Hematopoietic multipotent progenitor cell (in vitro differentiated cells): ENCODE measurements around the gene ZNF490. TPM values are rescaled to one million over a fixed set of nuclear protein-coding genes. Genes with fewer than 3 reads are reported as not detected.
A peak's percentile ranks its signal among the peaks of the same experiment; 100 is the strongest.
"Not testable (repeated sequence)": the region's sequence is repeated elsewhere in the genome, so short reads cannot be mapped to it uniquely, and the experiment has no call there.

ENCODE experiments used
- DNase-seq, 3 donors: peaks; one replicate each; pipeline ENCODE4 v3.0.0-alpha.2; 2011 to 2015; ENCODE audit warnings: low read depth in 2 of 3, low spot score in 2 of 3
- total RNA-seq: library from RNA; depleted of rRNA; stranded (reverse); fragments of >200 nt; gene quantifications from one replicate; pipeline ENCODE4 v1.2.3, GENCODE V29; 2012

The ZNF490 gene
- total RNA-seq, 1 donor = 9.7 TPM

- DNase-seq = no peak
Measured at GRCh38 chr19:12623361-12624031, 12.9 kb upstream of the ZNF490 start.

GRCh38 chr19:12621253-12622024, 10.8 kb upstream of the ZNF490 start:
- DNase-seq = not testable (repeated sequence)

GRCh38 chr19:12617646-12618045, 7.0 kb upstream of the ZNF490 start:
- DNase-seq = no peak

GRCh38 chr19:12611361-12611699, 717 bp upstream of the ZNF490 start:
- no peak for DNase-seq

GRCh38 chr19:12607631-12608030, 3.0 kb downstream of the ZNF490 start:
- peak in 1 of 3 donors; percentile 18 for DNase-seq

GRCh38 chr19:12606796-12607195, 3.8 kb downstream of the ZNF490 start:
- no peak for DNase-seq

- peak in 2 of 3 donors; percentile 60 to 82 for DNase-seq
Measured at GRCh38 chr19:12603714-12604113, 6.9 kb downstream of the ZNF490 start.

GRCh38 chr19:12597594-12597993, 13.0 kb downstream of the ZNF490 start:
- DNase-seq = no peak

GRCh38 chr19:12596927-12597548, 13.6 kb downstream of the ZNF490 start:
- no peak for DNase-seq

- no peak for DNase-seq
Measured at GRCh38 chr19:12596485-12596884, 14.1 kb downstream of the ZNF490 start.

GRCh38 chr19:12581100-12581499, 29.5 kb downstream of the ZNF490 start:
- DNase-seq = no peak

- no peak for DNase-seq
Measured at GRCh38 chr19:12580180-12580694, 30.4 kb downstream of the ZNF490 start.

- no peak for DNase-seq
Measured at GRCh38 chr19:12578641-12579040, 32.0 kb downstream of the ZNF490 start.

- peak in 1 of 3 donors; percentile 57 for DNase-seq
Measured at GRCh38 chr19:12574036-12574435, 36.6 kb downstream of the ZNF490 start.

- no peak for DNase-seq
Measured at GRCh38 chr19:12567951-12568350, 42.7 kb downstream of the ZNF490 start.

GRCh38 chr19:12566380-12566779, 44.2 kb downstream of the ZNF490 start:
- not testable (repeated sequence) for DNase-seq

GRCh38 chr19:12564016-12564664, 46.5 kb downstream of the ZNF490 start:
- peak; percentile 79 to 89 (median 82) for DNase-seq

GRCh38 chr19:12555456-12555930, 55.1 kb downstream of the ZNF490 start:
- peak in 1 of 3 donors; percentile 41 for DNase-seq

- DNase-seq = peak; percentile 77 to 100 (median 98)
Measured at GRCh38 chr19:12551060-12551832, 59.4 kb downstream of the ZNF490 start, which contains the start of gene ZNF564. ZNF564 (minus strand) TSS chr19:12551482; CDS start chr19:12551332, 150 bp downstream.

- no peak for DNase-seq
Measured at GRCh38 chr19:12546903-12547302, 63.7 kb downstream of the ZNF490 start.
